GM06990 (cell line): ENCODE measurements around the gene OR1D5.

Source experiments
- DNase-seq: peaks from one replicate; pipeline ENCODE4 v3.0.0-alpha.2; 2011; ENCODE audit not compliant: insufficient read length; ENCODE audit errors: extremely low read depth
- H3K27me3 ChIP-seq: replicated peaks from 2 replicates; pipeline ENCODE4 v1.6.0; 2011; ENCODE audit warnings: low read length; ENCODE audit not compliant: control insufficient read depth, insufficient read depth
- H3K36me3 ChIP-seq: 2 replicates; pipeline ENCODE4 v1.5.1; 2011; ENCODE audit warnings: low read length; ENCODE audit not compliant: control insufficient read depth, insufficient read depth
- H3K4me3 ChIP-seq: replicated peaks from 2 replicates; pipeline ENCODE4 v1.5.1; 2011; ENCODE audit warnings: low read depth, mild to moderate bottlenecking, control low read depth, low read length
- CTCF ChIP-seq: IDR thresholded peaks from 2 replicates; pipeline ENCODE4 v1.5.1; 2011; ENCODE audit warnings: low read length, control low read depth, mild to moderate bottlenecking, inconsistent platforms; ENCODE audit not compliant: insufficient read depth, poor library complexity, severe bottlenecking

The OR1D5 gene

DNA sequence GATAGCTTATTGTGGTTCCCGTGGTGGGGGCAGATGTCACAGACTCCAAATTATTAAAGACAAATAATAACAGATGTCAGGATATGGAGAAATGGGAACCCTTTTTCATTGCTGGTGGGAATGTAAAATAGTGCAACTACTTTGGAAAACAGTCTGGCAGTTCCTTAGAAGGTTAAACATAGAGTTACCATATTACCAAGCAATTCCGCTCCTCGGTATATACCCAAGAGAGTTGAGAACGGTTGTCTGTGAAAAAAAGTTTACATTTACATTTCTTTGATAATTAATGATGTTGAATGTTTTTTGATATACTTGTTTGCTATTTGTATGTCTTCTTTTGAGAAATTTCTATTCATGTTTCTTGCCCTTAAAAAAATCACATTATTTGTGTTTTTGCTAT, 41.2 kb downstream of the OR1D5 start:
- TF ChIP-seq CTCF, result no peak
- Histone ChIP-seq H3K27me3 (no peaks in the 10 kb centered on the region), H3K4me3 (no peak overlapping the region), H3K36me3 (no peaks in the 10 kb centered on the region)
- DNase-seq, result no peak

- no peak for TF ChIP-seq CTCF
- DNase-seq, result no peak
- Histone ChIP-seq H3K27me3 (no peaks in the 10 kb centered on the region), H3K4me3 (no peak overlapping the region), H3K36me3 (no peaks in the 10 kb centered on the region)
Observed at GRCh38 chr17:3020381-3020780, 43.0 kb downstream of the OR1D5 start.

- Histone ChIP-seq H3K4me3 (no peak overlapping the region), H3K27me3 (no peaks in the 10 kb centered on the region), H3K36me3 (no peaks in the 10 kb centered on the region)
- TF ChIP-seq CTCF, result no peak
- no peak for DNase-seq
Observed at GRCh38 chr17:3019761-3020160, 43.6 kb downstream of the OR1D5 start.

DNA sequence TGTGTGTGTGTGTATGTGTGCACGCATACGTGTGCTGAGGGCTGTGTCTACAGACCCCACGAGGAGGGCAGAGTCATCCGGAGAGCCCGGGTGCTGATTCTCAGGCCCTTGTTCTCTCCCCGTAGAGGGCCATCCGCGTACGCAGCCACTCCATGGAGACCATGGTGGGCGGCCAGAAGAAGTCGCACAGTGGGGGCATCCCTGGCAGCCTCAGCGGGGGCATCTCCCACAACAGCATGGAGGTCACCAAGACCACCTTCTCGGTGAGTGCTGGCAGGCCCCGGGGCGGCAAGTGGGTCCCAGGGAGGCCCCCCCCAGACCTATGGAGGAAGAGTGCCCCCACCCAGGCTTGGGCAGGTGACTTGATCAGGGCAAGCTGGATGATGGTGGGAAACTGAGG, 45.5 kb downstream of the OR1D5 start:
- no peaks in the 10 kb centered on the region for H3K27me3 ChIP-seq
- no peak for TF ChIP-seq CTCF
- DNase-seq, result no peak
- no peaks in the 10 kb centered on the region for H3K36me3 ChIP-seq
- H3K4me3 ChIP-seq, result no peak overlapping the region

- no peak overlapping the region for H3K4me3 ChIP-seq
- no peaks in the 10 kb centered on the region for H3K27me3 ChIP-seq
- TF ChIP-seq CTCF, result no peak
- H3K36me3 ChIP-seq, result no peaks in the 10 kb centered on the region
- no peak for DNase-seq
Observed at GRCh38 chr17:3015890-3016289, 47.5 kb downstream of the OR1D5 start.

DNA sequence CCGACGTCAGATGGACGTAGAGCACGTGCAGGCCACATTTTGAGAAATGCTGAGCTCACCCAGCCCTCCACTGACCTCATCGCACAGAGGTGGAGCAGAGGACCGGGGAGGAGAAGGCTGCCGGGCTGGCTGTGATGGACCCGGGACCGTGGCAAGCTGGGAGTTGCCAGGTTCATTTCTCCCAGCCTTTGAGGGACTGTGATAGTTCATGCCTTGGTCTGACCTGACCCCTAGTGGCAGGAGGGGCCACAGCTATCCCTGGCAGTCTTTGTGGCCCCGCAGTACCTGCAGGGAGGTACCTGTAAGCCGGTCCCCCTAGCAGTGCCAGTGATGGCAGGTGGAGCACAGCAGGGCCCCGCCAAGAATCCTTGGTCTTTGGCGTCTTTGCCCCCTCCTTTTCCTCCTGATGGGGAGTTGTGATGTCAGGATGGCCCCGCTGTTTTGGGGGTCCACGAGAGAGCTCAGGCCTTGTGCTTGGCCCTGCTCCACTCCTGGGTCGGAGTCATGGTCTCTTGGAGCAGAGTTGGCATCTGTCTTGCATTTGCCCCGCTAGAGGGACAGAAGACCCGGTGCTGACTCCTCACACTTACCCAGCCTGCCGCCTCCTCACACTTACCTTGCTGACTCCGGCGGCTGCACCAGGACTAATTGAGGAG, 50.4 kb downstream of the OR1D5 start:
- peak; percentile 43 for DNase-seq
- Histone ChIP-seq H3K27me3 (no peaks in the 10 kb centered on the region), H3K36me3 (no peaks in the 10 kb centered on the region), H3K4me3 (no peak overlapping the region)
- TF ChIP-seq CTCF, result peak; percentile 83
